ENCODE measurements around the gene SCTR.

SCTR gene

GRCh38 chr2:119523952-119524694 lies at the start of gene SCTR:
TSS of gene SCTR (minus strand) at chr2:119524483. CDS start at chr2:119524226, 257 bp downstream.
- no peak for DNase-seq (ENCODE audit: low read depth in 1 of 2, low spot score in 1 of 2)

DNA sequence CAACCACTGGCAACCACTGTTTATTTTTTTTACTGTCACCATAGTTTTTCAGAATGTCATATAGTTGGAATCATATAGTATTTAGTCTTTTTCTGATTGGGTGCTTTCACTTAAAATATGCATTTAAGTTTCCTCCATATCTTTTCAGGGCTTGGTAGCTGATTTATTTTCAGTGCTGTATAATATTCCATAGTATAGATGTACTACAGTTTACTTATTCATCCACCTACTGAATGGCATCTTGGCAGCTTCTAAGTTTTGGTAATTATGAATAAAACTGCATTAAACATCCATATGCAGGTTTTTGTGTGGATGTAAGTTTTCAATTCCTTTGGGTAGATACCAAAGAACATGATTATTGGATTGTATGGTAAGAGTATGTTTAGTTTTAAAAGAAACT lies 43.0 kb upstream of the SCTR start:
- no peak for DNase-seq (ENCODE audit: low read depth in 1 of 2, low spot score in 1 of 2)

DNA sequence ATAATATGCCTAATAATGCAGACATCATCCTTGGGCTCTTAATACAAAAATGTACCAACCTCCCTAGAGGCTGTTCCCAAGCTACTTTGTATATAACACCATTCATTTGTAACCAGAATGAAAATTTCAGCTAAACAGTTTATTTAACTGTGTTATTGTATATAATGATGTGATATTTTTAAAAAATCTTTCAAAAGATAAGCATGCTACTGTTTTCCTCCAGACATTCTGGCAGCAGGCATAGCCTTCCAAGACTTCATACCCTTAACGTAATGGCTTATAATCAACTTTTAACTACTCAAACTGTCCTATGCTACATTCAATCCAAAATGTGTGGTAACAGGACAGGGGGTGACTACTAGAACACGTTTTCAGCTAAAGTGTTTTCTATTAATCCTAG lies 41.2 kb upstream of the SCTR start:
- no peak for DNase-seq (ENCODE audit: low read depth in 1 of 2, low spot score in 1 of 2)

GRCh38 chr2:119553687-119554344 lies 29.5 kb upstream of the SCTR start:
- DNase-seq (ENCODE audit: low read depth in 1 of 2, low spot score in 1 of 2): no peak

DNA sequence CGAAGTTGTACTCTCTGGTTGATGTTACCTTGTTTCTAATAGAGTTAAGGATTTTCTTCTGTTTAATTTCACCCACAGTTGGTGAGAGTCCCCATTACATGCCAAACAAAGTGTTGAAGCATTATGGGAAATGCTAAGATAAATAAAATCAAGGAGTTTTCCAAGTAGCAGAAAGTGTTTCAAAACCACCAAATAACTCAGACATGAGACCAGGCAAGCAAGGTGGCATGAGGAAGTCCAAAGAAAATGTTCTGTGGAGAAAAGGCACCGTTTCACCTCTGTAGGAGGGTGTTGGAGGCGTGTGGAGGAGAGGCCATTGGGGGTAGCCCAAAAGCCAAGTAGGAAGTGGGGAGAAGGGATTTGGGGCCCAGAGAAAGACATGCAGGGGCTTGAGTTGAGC lies 28.6 kb upstream of the SCTR start:
- no peak for DNase-seq (ENCODE audit: low read depth in 1 of 2, low spot score in 1 of 2)

DNA sequence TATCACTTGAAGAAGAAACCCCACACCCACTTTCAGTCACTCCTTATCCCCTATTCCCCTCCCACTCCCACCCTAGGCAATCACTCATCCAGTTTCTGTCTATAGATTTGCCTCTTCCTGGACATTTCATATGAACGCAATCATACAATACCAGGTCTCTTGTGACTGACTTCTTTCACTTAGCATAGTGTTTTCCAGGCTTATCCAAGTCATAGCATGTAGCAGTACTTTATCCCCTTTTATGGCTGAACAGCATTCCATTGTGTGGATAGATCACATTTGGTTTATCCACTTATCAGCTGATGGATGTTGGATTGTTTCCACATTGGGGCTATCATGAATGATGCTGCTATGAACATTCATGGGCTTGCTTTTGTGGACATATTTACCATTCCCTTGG lies 26.6 kb upstream of the SCTR start:
- no peak for DNase-seq (ENCODE audit: low read depth in 1 of 2, low spot score in 1 of 2)

GRCh38 chr2:119550346-119550745 lies 26.1 kb upstream of the SCTR start:
- DNase-seq (ENCODE audit: low read depth in 1 of 2, low spot score in 1 of 2): no peak

GRCh38 chr2:119549241-119549640 lies 25.0 kb upstream of the SCTR start:
- no peak for DNase-seq (ENCODE audit: low read depth in 1 of 2, low spot score in 1 of 2)

DNA sequence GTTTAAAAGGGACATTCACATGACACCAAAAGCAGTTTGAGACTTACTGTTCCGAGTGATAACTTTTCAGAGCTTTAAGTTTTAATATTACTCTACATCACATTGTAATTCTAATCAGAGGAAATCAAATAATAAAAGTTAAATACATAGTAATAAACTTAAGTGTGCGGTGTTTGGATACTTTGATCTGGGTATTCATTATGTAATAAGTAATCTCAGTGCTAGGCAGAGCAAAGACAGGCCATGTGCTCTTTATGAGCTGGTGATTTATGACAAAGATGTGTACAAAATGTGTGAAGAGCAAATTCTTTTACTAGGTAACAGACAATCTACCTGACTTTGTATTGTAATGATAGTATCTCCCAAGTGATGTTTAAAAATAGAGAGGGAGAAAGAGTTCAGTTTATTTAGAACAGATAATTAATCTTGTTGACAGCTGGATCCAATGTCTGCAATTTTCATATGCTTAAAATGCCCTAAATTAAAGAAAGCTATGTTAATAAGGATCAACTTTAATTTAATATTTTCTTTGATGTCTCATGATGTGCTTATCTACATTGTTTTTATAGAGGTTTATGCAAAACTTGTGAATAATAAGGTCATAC lies 24.3 kb upstream of the SCTR start:
- DNase-seq (ENCODE audit: low read depth in 1 of 2, low spot score in 1 of 2): no peak

DNA sequence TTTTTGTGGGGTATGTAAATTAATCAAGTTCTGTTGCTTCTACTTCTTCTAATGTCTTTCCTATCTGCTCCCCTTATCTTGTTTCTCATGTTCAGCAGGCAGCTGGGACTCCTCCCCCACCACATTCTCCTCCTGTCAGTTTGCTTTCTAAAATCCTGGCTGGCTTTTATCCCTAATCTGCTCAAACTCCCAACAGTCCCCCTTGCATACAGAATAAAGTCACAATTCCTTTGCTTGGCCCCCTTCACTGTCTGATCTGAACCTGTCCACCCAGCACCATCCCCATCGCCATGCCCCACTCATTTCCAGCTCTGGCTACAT lies 22.1 kb upstream of the SCTR start:
- no peak for DNase-seq (ENCODE audit: low read depth in 1 of 2, low spot score in 1 of 2)

- DNase-seq (ENCODE audit: low read depth in 1 of 2, low spot score in 1 of 2): no peak
These were observed 21.6 kb upstream of the SCTR start for GRCh38 chr2:119545754-119546446.

DNA sequence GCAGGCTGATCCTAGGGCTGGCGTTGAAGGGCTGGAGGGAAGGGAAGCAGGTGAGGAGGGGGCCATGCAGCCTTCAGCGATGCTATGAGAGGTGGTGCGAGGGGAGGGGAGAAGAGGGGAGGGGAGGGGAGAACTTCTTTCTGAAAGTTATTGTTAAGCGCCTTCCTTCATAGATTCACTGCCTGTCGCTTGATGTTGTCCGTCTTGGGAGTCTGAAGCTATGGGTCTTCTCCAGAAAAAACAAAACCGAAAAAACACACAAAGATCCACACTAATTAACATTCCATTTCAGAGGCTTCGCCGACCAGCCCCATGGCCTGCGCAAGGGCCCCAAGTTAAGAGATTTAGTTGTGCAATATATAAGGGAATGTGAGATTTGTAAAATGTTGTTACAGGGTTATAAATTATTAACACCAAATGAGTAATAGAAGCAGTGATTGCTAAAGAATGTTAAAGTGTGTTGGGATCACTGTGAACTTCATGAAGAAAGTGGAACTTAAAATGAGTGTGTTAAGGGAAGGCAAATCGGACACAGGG lies 20.7 kb upstream of the SCTR start:
- DNase-seq (ENCODE audit: low read depth in 1 of 2, low spot score in 1 of 2): no peak

DNA sequence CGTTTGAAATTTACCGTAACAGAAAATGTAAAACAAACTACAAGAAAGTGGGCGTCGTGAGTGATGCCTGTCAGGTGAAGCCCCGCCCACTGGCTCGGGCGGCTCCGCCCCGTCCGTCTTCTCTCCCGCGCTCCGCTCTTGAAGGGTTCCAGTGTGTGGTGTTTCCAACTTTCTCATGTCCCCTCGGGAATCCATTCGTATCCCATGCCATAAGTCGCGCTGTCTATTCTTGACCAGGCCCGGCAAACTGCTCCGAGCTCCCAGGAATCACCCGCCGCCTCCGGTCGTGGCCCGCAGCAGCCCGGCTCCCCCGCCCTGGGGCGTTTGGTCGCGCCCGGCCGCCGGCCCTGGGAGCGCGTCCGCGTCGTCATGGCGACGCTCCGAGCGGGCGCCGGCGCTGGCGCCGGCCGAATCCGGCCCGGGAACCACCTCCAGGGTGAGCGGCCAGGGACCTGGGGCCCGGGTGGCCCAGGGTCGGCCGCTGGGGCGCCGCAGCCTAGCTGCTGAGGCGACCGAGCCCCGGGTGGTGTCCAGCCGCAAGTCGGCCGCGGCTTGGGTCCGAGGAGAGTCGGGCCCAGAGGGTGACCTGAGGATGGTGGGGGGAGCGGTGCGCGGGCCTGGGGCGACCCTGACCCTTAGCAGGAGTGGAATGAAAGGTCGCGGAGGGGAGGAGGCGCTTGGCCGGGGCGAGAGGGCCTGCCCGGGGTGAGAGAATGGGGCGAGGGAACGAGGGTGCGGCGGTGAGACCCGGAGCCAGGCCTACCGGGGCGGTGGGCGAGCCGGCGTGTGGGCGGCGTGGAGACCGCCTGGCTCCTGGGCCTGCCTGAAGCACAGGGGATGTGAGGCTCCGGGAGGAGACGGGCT lies 20.0 kb upstream of the SCTR start, which contains the start of gene CFAP221:
Gene CFAP221, plus strand, starts transcription at position 375 of the 864 bp plus-strand sequence. CDS start 1,683 bp downstream, outside the sequence.
- no peak for DNase-seq (ENCODE audit: low read depth in 1 of 2, low spot score in 1 of 2)

DNA sequence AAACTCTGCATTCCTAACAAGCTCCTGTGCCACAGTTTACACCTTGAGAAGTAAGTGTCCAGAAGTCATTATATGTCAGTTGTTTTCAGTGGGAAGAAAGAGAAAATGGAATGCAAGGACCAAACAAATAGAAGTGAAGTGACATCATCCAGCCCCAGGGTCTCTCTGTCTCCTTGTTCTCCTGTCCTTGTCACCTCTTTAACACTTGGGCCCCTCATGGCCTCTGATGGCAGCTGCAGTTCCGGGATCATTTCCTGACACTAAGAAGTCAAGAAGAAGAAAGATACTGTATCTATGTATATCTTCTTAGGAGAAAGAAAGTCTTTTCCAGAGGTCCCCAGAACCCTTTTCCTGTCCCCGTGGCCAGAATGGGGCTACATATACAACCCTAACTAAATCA lies 17.2 kb upstream of the SCTR start:
- DNase-seq (ENCODE audit: low read depth in 1 of 2, low spot score in 1 of 2): no peak

- no peak for DNase-seq (ENCODE audit: low read depth in 1 of 2, low spot score in 1 of 2)
These were observed 13.5 kb upstream of the SCTR start for GRCh38 chr2:119537792-119538191.

- DNase-seq (ENCODE audit: low read depth in 1 of 2, low spot score in 1 of 2): no peak
These were observed 12.4 kb upstream of the SCTR start for GRCh38 chr2:119536707-119537106.

GRCh38 chr2:119536211-119536610 lies 11.9 kb upstream of the SCTR start:
- no peak for DNase-seq (ENCODE audit: low read depth in 1 of 2, low spot score in 1 of 2)

DNA sequence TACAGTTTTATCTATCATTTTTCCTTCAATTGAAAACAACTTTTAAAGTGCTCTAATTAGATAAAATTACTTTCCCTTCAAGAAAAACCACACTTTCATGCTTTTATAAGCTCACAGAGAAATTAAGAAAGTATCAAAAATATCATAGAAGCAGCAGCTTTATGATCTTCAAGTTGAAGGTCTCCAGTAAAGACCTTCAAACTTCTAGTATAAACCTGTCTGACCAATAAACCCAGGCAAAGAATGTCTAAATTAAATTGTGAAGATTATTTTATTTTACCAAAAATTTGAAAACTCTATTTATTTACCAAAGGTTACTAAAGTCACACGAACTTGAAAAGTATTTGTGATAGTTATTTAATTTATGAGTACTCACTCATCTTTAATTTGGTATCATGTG lies 9.3 kb upstream of the SCTR start:
- no peak for DNase-seq (ENCODE audit: low read depth in 1 of 2, low spot score in 1 of 2)

DNA sequence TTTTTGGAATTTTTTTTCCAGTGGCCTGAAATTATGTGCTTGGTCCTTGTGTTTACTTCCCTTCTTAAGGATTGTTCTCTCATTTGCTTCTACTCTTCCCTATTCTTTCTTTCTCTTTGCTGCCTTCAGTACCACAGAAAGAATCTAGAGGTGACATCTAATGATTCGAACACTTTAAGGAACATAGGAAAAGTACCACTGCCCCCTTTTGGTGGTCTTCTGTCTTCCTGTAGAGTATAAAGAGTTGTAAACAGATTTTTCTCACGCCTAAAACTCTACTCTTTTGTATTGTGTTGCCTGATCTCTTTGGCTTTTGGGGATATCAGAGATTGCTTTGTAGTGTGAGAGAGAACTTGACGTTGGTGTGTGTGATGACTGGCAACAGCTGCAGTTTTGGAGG lies 7.0 kb upstream of the SCTR start:
- DNase-seq (ENCODE audit: low read depth in 1 of 2, low spot score in 1 of 2): no peak

DNA sequence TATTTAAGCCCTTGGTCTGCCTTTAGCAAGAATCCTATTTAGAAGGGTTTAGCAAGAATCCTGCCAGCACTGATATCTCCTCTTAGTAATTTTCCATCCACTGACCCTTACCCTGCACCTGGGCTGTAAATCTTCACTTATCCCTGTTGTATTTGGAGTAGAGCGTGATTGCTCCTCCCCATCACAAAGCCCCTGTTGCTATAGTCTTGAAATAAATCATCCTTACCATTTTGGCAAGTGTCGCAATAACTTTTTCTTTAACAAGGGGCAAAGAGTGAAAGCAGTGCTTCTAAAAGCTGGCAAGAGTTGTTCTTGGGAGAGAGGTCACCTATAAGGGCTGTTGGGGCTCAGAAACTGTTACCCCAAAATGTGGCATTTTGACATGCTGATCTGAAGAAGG lies 3.7 kb upstream of the SCTR start:
- DNase-seq (ENCODE audit: low read depth in 1 of 2, low spot score in 1 of 2): no peak

- no peak for DNase-seq (ENCODE audit: low read depth in 1 of 2, low spot score in 1 of 2)
These were observed 1.3 kb upstream of the SCTR start for GRCh38 chr2:119525614-119526013.

Measured in activated T-helper 1 cell treated with anti-CD3 and anti-CD28 coated beads, Interleukin-2, amount 50 U/mL, for 16 hours (primary cell).